ENCODE results near the gene SNAPIN. TPM values are rescaled to one million over a fixed set of nuclear protein-coding genes. Genes with fewer than 3 reads are reported as not detected.
"Not testable (repeated sequence)": the region's sequence is repeated elsewhere in the genome, so short reads cannot be mapped to it uniquely, and the experiment has no call there.

The SNAPIN gene
- total RNA-seq, 1 experiment from 2014 or later = 58.5 TPM

DNA sequence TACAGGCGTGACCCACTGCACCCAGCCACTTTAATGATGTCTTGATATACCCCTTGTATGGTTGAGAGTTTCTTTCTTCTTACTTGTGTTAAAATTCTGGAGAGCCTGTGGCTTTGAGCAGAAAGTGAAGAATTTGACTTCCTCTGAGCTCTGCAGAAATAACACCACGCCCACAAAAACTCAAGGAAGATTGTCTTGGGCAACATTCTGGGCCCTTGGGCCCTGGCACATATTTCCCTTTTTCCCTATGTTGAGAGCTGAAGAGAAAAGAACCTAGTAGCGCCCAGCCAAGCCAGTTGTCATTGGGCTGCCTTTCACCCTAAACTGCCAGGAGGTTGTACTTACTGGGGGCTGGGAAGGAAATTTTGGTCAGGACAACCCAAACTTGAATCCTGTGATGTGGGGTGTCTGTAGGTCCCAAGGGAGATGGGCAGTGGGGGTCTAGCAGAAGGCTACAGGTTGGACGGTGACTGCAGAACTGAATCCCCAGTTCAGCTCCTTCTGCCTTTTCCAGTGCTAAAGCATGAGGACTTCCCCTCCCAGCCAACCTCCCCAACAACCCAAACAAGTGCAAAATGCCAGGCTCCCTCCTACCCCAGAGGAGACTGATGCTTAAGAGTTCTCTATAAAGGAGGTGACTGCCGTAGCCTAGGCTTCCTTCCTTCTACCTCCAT lies 11.7 kb upstream of the SNAPIN start:
- DNase-seq (ENCODE audit: low read depth) = no peak

DNA sequence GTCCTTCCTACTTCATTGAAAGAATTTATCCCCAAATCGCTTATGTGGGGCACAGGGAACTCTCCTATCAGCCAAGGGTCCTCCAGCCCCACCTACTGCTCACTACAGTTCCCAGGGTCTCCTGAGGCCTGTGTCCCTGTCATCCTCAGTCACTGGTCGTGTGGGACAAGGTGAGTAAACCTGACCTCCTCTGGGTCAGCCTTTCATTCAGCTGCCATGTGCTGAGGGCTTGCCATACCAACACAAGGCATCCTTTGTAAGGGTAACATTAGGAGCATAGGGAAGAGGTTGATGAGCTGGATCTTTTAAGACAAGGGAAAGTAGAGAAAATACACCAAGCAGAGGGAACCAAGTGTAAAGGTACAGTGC lies 11.2 kb upstream of the SNAPIN start:
- DNase-seq (ENCODE audit: low read depth) = no peak

DNA sequence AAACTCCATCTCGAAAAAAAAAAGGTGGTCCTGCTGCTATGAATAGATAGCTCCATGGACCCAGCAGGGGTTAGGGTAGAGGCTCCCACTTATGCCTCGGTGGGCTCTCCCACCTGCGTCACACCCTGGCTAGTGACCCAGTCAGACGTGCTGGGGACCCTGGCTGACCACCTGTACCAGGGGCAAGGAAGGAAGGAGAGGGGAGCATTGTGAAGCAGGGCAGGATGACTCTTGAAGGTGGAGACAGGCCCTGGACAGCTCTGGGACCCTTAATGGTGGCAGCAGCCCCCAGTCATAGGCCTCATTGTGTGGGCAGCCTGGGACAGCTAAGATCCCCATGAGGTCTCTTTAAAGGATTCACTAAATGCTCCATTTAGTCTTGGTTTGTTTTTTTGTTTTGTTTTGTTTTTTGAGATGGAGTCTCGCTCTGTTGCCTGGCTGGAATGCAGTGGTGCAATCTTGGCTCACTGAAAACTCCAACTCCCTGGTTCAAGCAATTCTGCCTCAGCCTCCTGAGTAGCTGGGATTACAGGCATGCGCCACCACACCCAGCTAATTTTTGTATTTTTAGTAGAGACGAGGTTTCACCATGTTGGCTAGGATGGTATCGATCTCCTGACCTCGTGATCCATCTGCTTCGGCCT lies 10.4 kb upstream of the SNAPIN start:
- DNase-seq (ENCODE audit: low read depth) = no peak

DNA sequence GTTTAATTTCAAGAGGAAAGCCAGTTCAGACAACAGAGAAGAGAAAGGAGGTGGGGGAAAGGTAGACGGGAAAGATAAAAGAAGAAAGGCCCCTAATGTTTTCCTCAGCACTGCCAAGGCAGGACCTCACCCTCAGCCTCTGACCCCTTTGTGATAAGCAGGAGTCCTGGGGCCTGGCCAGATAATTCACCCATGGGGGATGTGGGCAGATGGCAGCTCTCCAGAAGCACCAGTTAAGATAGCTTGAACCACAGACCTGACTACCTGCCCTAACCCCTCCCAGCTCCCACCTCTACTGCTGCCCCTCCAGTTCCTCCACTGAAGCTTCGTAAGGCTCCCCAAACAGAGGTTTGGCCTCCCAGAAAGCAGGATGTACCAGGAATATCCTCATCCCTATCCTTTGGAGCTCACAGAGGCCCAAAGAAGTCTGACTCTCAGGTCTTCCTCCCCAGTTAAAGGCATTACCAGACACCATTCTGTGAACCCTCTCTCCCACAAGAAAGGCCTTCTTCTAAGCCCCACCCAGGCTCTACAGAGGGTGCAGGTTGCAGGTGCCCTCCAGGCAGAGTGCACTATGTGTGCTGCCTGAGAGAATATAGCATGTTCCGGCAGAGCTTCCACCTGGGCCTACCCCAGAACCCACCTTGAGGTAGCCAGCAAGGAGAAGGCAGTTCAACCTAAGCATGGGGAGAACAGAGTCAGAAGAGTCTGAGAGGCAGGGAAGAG lies 9.2 kb upstream of the SNAPIN start:
- DNase-seq (ENCODE audit: low read depth) = no peak

DNA sequence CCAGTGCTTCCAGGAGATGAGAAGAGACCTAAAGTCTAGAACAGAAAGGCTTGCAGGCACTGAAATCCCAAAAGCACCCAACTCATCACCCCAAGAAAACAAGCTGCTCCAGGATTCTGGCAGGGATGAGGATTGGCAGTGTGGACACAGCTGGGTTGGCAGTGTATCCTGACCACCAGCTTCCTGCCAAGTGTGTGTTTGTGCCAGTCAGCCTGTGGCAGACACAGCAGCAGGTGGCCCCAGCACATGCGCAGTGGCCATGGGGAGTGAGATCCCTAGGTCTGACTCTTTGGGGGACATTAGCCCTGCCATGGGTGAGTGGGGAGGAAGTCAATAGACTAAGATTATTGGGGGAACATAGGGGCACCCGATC lies 8.7 kb upstream of the SNAPIN start:
- DNase-seq (ENCODE audit: low read depth) = peak; percentile 44

DNA sequence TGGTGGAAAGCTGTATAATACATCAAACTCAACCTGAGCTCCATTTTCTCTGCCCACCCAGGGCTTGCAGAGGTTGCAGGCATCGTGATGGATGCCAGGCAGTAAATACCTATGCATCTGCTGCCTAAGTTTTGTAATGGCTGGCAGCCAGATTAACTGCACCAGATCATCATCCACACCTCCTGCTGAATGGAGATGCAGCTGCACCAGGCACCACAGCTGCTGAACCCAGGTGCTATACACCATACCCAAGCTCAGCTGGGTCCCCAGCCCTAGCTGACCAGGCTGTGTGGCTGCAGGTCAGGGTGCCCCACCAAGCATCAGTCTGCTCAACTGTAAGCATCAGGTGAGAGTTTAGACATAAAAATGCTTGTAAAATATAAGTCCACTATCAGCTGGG lies 6.7 kb upstream of the SNAPIN start:
- DNase-seq (ENCODE audit: low read depth) = no peak

DNA sequence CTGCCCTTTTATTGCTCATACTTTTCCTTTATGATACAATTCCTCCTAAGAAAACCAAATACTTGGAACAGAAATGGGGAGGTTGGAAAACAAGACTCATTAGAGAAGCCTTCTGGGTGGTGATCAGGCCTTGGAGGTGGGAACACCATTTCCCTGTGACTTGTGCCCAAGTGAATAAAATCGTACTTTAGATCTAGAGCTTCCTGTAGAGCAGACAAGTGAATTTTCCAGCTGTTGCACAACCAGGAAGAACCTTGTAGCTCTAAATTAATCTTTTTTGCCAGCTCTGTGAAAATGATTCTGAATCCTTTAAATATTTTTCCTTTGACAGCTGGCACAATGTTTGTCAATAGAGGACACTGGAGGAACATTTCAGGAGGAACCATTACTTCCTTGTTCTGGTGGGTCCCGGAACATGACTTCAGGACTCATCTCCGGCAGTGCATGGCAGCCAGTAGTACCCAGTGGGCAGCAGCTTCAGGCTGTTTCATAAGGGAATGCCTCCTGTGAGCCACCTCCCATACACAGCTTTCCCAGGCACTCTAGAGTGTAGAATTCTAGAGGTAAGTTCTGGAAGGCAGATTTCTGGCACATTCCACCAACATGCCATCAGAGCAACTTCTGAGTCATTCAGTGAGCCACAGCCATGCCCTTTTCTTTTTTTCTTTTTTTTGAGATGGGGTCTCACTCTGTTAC lies 5.5 kb upstream of the SNAPIN start:
- DNase-seq (ENCODE audit: low read depth) = peak; percentile 46

DNA sequence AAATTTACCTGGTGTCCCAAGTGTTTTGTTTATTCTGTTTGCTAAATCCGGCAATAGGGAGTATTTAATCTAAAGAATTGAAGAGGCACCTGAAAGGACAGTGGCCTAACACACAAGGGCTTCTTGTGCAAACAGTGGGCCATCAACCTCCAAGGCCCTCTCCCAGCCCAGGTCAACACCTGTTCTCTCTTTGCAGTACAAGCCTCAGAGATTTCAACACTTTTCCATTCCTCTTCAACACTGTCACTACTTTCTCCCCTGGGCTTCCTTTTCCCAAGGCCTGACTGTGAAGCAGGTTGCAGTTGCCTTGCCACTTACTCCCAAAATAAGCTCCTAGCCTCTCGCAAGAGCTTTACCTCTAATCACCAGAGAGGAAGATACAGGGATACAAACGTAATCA lies 3.2 kb upstream of the SNAPIN start:
- DNase-seq (ENCODE audit: low read depth) = no peak

DNA sequence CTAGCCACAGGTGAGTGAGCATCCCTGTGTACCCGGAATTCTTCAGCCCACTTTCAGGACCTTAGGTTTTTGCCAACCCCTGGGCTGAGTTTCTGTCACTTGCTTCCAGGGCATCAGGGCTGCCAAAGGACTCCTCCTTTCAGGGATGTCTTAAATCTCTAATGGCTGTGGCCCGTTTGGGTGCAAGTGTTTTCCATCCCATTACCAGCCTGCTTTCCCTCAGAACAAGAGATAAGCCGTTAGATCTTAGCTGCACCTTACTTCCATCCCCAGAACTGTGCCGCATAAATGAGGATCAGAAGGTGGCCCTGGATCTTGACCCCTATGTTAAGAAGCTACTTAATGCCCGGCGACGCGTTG lies 652 bp downstream of the SNAPIN start:
- no peak for DNase-seq (ENCODE audit: low read depth)

DNA sequence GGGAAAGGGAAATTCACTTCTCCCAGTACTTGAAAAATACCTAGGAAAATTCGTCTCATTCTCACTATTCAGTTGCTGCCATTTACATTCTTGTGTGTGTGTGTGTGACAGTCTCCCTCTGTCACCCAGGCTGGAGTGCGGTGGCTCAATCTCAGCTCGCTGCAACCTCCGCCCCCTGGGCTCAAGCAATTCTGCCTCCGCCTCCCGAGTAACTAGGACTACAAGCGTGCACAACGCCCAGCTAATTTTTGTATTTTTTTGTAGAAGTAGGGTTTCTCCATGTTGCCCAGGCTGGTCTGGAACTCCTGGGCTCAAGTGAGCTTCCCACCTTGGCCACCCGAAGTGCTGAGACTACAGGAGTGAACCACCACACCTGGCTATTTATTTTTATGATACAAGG lies 1.2 kb downstream of the SNAPIN start:
- no peak for DNase-seq (ENCODE audit: low read depth)

DNA sequence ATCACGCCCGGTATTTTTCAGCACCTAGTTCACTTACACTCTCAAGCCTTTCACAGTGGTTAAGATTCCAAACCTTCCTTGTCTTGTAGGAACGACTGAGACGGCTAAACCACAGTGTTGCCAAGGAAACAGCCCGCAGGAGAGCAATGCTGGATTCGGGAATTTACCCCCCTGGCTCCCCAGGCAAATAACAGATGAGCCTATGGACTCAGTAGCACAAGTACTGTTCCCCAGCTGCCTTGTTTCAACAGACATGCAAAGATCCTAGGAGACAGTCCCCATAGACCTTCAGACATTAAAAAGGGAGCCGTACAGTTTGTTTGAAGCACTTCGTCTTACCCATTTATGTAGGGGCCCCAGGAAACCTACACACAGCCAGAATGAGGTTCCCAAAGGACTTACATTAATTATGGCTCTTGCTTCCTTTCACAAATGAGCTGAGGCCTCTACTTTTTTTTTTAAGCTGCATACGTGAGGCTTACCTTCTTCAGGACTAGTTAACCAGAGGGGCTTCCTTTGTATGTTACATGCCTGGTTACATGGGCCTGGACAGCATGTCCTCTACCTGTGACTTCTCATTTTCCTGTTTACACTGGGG lies 2.7 kb downstream of the SNAPIN start:
- peak; percentile 36 for DNase-seq (ENCODE audit: low read depth)

DNA sequence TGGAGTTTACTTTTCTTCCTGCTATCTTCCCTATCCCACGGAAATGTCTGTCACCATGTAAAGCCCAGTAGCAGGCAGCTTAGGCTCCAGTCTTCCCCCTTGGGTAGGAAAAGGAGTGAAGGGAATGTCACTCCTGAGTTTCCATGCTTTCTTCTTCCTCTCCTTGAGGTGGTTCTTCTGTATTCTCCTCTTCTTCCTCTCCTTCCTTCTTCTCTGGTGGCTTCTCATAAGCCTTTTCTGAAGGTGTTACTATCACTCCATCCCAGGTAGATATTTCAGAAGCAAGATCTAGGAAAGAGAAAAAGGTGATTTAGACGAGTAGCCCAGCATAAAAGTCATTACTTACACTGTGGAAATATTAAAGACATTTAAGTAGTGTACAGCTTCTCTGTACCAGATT lies 3.8 kb downstream of the SNAPIN start:
- no peak for DNase-seq (ENCODE audit: low read depth)

DNA sequence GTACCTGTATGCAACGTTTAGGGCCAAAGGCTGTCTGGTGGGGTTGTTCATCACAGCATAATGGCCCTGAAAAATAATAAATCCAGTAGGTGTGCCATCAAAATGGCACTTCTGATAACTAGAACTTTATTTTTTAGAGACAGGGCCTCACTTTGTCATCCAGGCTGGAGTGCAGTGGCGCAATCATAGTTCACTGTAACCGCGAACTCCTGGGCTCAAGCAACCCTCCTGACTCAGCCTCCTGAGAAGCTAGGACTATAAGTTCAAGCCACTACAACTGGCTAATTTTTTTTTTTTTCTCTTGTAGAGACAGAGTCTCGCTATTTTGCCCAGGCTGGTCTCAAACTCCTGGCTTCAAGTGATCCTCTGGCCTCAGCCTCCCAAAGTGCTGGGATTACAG lies 4.7 kb downstream of the SNAPIN start:
- no peak for DNase-seq (ENCODE audit: low read depth)

DNA sequence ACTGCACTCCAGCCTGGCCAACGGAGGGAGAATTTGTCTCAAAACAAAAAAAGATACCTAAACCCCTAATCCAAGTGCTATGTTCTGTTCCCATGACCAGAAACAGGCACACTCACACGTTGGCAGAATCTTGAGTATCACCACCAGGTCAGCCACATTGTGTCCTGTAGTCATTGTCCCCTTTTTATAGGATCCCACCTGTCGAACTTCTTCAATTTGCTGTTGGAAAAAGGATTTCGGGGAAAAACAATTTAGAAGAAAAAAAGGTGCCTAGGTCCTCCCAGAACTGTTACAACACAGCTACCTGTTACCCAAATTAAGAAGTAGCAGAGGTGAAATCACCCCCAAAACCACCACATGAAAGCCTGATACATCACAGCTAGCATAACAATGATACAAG lies 8.9 kb downstream of the SNAPIN start:
- DNase-seq (ENCODE audit: low read depth) = no peak

DNA sequence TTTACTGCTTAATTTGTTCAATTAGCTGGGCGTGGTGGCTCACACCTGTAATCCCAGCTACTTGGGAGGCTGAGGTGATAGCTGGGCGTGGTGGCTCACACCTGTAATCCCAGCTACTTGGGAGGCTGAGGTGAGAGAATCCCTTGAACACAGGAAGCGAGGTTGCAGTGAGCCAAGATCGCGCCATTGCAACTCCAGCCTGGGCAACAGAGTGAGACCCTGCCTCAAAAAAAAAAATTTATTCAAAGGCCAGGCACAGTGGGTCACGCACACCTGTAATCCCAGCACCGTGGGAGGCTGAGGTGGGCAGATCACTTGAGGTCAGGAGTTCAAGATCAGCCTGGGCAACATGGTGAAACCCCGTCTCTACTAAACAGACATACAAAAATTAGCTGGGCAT lies 10.2 kb downstream of the SNAPIN start:
- DNase-seq (ENCODE audit: low read depth) = not testable (repeated sequence)

DNA sequence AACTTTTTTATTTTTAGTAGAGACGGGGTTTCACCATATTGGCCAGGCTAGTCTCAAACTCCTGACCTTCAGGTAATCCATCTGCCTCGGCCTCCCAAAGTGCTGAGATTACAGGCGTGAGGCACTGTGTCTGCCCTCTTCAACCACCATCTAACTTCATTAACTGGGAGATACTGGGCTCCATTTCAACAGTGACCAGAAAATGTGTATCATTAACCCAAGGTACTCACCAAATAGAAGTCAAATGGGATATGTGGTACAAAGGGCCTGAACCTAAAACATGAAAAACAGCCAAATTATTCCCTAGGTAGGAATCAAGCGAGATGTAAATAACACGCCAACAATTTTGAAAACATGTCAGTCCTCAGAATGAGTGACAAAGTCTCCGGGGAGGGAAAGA lies 11.1 kb downstream of the SNAPIN start:
- DNase-seq (ENCODE audit: low read depth) = no peak

DNA sequence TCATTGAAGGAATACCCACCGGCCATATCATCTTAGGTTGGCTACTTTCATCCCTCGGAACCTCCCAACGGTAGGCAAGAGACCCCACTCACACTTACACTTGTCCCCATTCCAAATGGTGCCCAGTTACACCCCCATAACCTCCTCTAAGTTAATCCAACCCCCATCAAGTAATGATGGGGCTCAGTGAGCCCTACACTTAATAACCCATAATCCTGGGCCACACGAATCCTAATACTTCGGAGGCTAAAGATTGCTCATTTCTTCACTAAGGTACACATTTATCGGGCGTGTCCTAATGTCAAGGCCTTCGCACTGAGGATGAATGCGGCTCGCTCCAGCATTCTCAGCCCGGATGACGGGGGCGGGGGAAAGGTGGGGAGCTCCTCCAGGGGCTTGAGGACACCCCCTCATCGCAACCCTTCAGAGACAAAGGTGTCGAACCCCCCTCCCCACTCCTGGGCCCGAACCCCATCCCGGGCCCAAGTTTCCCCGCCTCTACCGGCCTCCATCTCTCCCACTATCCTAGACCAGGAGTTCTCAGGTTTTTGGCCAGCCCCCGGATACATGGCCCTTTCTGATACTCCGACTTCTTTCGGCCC lies 11.9 kb downstream of the SNAPIN start:
- no peak for DNase-seq (ENCODE audit: low read depth)

DNA sequence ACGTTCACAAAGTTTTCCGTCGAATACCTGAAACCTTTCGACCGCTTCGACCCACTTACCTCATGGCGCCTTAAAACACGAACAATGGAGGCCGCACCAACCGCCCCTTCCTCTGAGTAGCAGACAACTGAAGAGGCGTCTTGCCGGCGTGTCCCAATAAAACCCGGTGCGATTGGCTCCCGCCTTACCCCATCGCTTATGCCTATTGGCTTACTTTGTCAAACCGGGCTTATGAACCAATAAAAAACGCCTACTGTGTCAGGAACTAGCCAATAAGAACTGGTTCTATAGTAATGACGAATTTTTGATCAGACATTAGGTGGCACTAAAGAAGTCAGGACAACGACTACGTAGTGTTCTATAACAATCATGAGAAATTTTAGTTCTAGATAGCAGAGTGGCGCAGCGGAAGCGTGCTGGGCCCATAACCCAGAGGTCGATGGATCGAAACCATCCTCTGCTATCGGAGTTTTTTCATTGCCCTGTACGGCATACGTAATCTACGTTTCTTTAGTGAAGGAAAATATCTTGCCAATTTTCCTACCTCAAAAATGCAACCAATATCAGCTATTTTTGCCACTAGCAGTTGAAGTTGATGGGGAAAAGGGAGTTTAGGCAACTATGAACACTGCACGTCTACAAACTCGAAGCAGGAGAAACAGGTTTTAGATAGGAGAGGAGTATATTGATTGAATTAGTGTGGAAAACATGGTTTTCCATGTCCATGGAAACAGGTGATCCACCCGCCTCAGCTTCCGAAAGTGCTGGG lies 12.5 kb downstream of the SNAPIN start, which contains the start of gene ILF2:
TSS of gene ILF2 (minus strand) at position 135 of the 769 bp plus-strand sequence. CDS start at position 64, 71 bp downstream.
- DNase-seq (ENCODE audit: low read depth) = peak; percentile 98

DNA sequence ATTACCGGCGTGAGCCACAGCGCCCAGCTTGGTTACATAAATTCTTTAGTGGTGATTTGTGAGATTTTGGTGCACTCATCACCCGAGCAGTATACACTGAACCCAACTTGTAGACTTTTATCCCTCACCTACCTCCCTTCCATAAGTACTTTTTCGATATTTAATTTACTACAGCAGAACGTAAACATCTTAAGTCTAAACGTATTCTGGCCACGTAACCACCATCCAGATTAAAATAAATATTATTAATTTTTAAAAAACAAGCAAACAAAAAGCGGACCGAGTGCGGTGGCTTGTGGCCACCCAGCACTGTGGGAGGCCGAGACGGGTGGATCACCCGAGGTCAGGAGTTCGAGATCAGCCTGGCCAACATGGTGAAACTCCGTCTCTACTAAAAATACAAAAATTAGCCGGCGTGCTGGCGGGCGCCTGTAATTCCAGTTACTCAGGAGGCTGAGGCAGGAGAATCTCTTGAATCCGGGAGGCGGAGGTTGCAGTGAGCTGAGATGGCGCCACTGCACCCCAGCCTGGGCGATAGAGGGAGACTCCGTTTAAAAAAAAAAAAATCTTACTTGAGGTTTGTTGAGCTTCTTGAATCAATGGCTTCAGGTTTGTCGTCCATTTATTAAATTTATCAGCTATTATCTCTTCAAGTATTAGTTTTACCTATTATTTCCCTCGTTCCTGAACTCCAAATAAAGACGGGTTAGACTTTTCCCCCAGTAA lies 13.3 kb downstream of the SNAPIN start:
- DNase-seq (ENCODE audit: low read depth) = peak; percentile 82

DNA sequence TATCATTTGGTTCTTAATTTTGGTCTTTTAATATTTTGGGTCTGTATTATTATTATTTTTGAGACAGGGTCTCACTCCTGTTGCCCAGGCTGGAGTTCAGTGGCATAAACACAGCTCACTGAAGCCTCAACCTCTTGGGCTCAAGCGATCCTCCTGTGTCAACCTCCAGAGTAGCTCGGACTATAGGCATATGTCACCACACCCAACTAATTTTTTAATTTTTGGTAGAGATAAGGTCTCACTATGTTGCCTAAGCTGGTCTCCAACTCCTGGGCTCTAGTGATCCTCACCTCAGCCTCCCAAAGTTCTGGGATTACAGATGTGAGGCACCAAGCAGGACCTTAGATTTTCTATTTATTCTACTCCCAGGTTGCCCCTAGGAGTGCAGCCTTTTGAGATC lies 15.0 kb downstream of the SNAPIN start:
- no peak for DNase-seq (ENCODE audit: low read depth)
